NCI-H2196 treated with DMSO at 0.1 percent for 48 hours (cell line): ENCODE results near the gene PODXL2.

Experiments
- DNase-seq: peaks from one replicate; lab custom pipeline; 2025; ENCODE audit not compliant: unreplicated experiment; lab: John Stamatoyannopoulos, UW

PODXL2 gene

GRCh38 chr3:127628426-127628787, 578 bp upstream of the PODXL2 start:
- no peak for DNase-seq

- DNase-seq: no peak
Measured at GRCh38 chr3:127629467-127630403, 750 bp downstream of the PODXL2 start.

GRCh38 chr3:127630811-127631714, 2.1 kb downstream of the PODXL2 start:
- no peak for DNase-seq

GRCh38 chr3:127632035-127632820, 3.2 kb downstream of the PODXL2 start:
- DNase-seq: no peak

GRCh38 chr3:127634653-127635052, 5.7 kb downstream of the PODXL2 start:
- no peak for DNase-seq

GRCh38 chr3:127637546-127637945, 8.6 kb downstream of the PODXL2 start:
- peak; percentile 25 for DNase-seq

- no peak for DNase-seq
Measured at GRCh38 chr3:127637971-127638370, 9.0 kb downstream of the PODXL2 start.

GRCh38 chr3:127639173-127640041, 10.4 kb downstream of the PODXL2 start:
- DNase-seq: peak; percentile 91

- no peak for DNase-seq
Measured at GRCh38 chr3:127640042-127640355, 11.0 kb downstream of the PODXL2 start.

- DNase-seq: no peak
Measured at GRCh38 chr3:127644641-127645370, 15.8 kb downstream of the PODXL2 start.

- no peak for DNase-seq
Measured at GRCh38 chr3:127645371-127646015, 16.5 kb downstream of the PODXL2 start.

GRCh38 chr3:127646501-127647046, 17.6 kb downstream of the PODXL2 start:
- DNase-seq: no peak

GRCh38 chr3:127647166-127647844, 18.3 kb downstream of the PODXL2 start:
- DNase-seq: no peak

GRCh38 chr3:127647845-127648204, 18.8 kb downstream of the PODXL2 start:
- DNase-seq: no peak

- DNase-seq: no peak
Measured at GRCh38 chr3:127650236-127650635, 21.3 kb downstream of the PODXL2 start.

- no peak for DNase-seq
Measured at GRCh38 chr3:127651516-127652172, 22.7 kb downstream of the PODXL2 start.

- DNase-seq: peak; percentile 62
Measured at GRCh38 chr3:127652246-127652995, 23.4 kb downstream of the PODXL2 start.
